Measurements from ENCODE around the gene SEMA4D.

Gene SEMA4D

GRCh38 chr9:89541798-89542197 lies 43.9 kb upstream of the SEMA4D start:
- H3K4me3 ChIP-seq (ENCODE audit: insufficient read length, low read depth) = no peak overlapping the region
- no peaks in the 10 kb centered on the region for H3K4me1 ChIP-seq (ENCODE audit: insufficient read depth, insufficient read length)
- TF ChIP-seq YY1 (IDR thresholded peaks at IDR 0.05; ENCODE audit: insufficient read depth, insufficient read length) = no peak
- TF ChIP-seq SUZ12 (IDR thresholded peaks at IDR 0.05; ENCODE audit: extremely low read depth, insufficient read depth, insufficient read length) = no peak
- TF ChIP-seq ZNF274 (IDR thresholded peaks at IDR 0.05; ENCODE audit: low read depth, low read length) = no peak
- no peaks in the 10 kb centered on the region for H3K27me3 ChIP-seq (ENCODE audit: insufficient read depth, insufficient read length)
- H3K9me3 ChIP-seq (ENCODE audit: insufficient read depth, low read length) = peaks cover 12% of the 10 kb centered on the region; the same call in 1 of the 2 replicates
- DNase-seq (ENCODE audit: low read depth, low spot score) = no peak
- no peak overlapping the region for H3K9ac ChIP-seq (ENCODE audit: insufficient read length, low read depth)
- H3K36me3 ChIP-seq (ENCODE audit: insufficient read depth, insufficient read length, low read length) = no peaks in the 10 kb centered on the region

DNA sequence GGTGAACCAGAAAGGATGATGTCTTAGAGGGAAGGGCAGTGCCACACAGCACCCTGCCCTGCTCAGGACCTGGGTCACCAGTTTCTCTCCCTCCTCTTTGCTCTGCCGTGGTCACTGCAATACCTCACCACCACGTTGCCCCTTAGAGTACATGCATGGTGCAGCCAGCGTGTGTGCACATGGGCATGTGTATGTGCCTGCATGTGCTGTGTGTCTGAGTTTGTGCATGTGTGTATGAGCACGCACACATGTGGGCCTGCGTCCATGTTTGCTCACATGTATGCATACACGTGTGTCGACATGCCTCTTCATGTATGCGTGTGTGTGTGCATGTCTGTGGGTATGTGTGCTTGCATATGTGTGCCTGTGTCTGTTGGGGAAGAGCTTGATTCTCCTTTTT lies 41.5 kb upstream of the SEMA4D start:
- Histone ChIP-seq H3K9me3 (ENCODE audit: insufficient read depth, low read length) (no peaks in the 10 kb centered on the region), H3K4me3 (ENCODE audit: insufficient read length, low read depth) (no peak overlapping the region), H3K27me3 (ENCODE audit: insufficient read depth, insufficient read length) (no peaks in the 10 kb centered on the region), H3K4me1 (ENCODE audit: insufficient read depth, insufficient read length) (peaks cover 3% of the 10 kb centered on the region), H3K9ac (ENCODE audit: insufficient read length, low read depth) (no peak overlapping the region), H3K36me3 (ENCODE audit: insufficient read depth, insufficient read length, low read length) (no peaks in the 10 kb centered on the region)
- TF ChIP-seq YY1 (IDR thresholded peaks at IDR 0.05; ENCODE audit: insufficient read depth, insufficient read length) (no peak), SUZ12 (IDR thresholded peaks at IDR 0.05; ENCODE audit: extremely low read depth, insufficient read depth, insufficient read length) (no peak), ZNF274 (IDR thresholded peaks at IDR 0.05; ENCODE audit: low read depth, low read length) (no peak)
- no peak for DNase-seq (ENCODE audit: low read depth, low spot score)

- H3K27me3 ChIP-seq (ENCODE audit: insufficient read depth, insufficient read length) = no peaks in the 10 kb centered on the region
- no peak overlapping the region for H3K4me3 ChIP-seq (ENCODE audit: insufficient read length, low read depth)
- H3K4me1 ChIP-seq (ENCODE audit: insufficient read depth, insufficient read length) = peaks cover 3% of the 10 kb centered on the region
- no peaks in the 10 kb centered on the region for H3K36me3 ChIP-seq (ENCODE audit: insufficient read depth, insufficient read length, low read length)
- no peak for DNase-seq (ENCODE audit: low read depth, low spot score)
- no peaks in the 10 kb centered on the region for H3K9me3 ChIP-seq (ENCODE audit: insufficient read depth, low read length)
- TF ChIP-seq SUZ12 (IDR thresholded peaks at IDR 0.05; ENCODE audit: extremely low read depth, insufficient read depth, insufficient read length) (no peak), YY1 (IDR thresholded peaks at IDR 0.05; ENCODE audit: insufficient read depth, insufficient read length) (no peak), ZNF274 (IDR thresholded peaks at IDR 0.05; ENCODE audit: low read depth, low read length) (no peak)
- no peak overlapping the region for H3K9ac ChIP-seq (ENCODE audit: insufficient read length, low read depth)
These were observed 41.0 kb upstream of the SEMA4D start for GRCh38 chr9:89538871-89539270.

- TF ChIP-seq SUZ12 (IDR thresholded peaks at IDR 0.05; ENCODE audit: extremely low read depth, insufficient read depth, insufficient read length) = no peak
- no peak for TF ChIP-seq ZNF274 (IDR thresholded peaks at IDR 0.05; ENCODE audit: low read depth, low read length)
- TF ChIP-seq YY1 (IDR thresholded peaks at IDR 0.05; ENCODE audit: insufficient read depth, insufficient read length) = no peak
- Histone ChIP-seq H3K36me3 (ENCODE audit: insufficient read depth, insufficient read length, low read length) (no peaks in the 10 kb centered on the region), H3K9me3 (ENCODE audit: insufficient read depth, low read length) (no peaks in the 10 kb centered on the region), H3K4me3 (ENCODE audit: insufficient read length, low read depth) (no peak overlapping the region), H3K27me3 (ENCODE audit: insufficient read depth, insufficient read length) (no peaks in the 10 kb centered on the region), H3K9ac (ENCODE audit: insufficient read length, low read depth) (no peak overlapping the region), H3K4me1 (ENCODE audit: insufficient read depth, insufficient read length) (peaks cover 8% of the 10 kb centered on the region)
- DNase-seq (ENCODE audit: low read depth, low spot score) = no peak
These were observed 39.3 kb upstream of the SEMA4D start for GRCh38 chr9:89537166-89537565.

GRCh38 chr9:89536600-89536999 lies 38.7 kb upstream of the SEMA4D start:
- no peaks in the 10 kb centered on the region for H3K27me3 ChIP-seq (ENCODE audit: insufficient read depth, insufficient read length)
- no peak for DNase-seq (ENCODE audit: low read depth, low spot score)
- peaks cover 4% of the 10 kb centered on the region; the same call in 1 of the 2 replicates for H3K9me3 ChIP-seq (ENCODE audit: insufficient read depth, low read length)
- no peak overlapping the region for H3K9ac ChIP-seq (ENCODE audit: insufficient read length, low read depth)
- TF ChIP-seq YY1 (IDR thresholded peaks at IDR 0.05; ENCODE audit: insufficient read depth, insufficient read length) (no peak), SUZ12 (IDR thresholded peaks at IDR 0.05; ENCODE audit: extremely low read depth, insufficient read depth, insufficient read length) (no peak), ZNF274 (IDR thresholded peaks at IDR 0.05; ENCODE audit: low read depth, low read length) (no peak)
- no peak overlapping the region for H3K4me3 ChIP-seq (ENCODE audit: insufficient read length, low read depth)
- H3K4me1 ChIP-seq (ENCODE audit: insufficient read depth, insufficient read length) = peaks cover 8% of the 10 kb centered on the region
- H3K36me3 ChIP-seq (ENCODE audit: insufficient read depth, insufficient read length, low read length) = no peaks in the 10 kb centered on the region

DNA sequence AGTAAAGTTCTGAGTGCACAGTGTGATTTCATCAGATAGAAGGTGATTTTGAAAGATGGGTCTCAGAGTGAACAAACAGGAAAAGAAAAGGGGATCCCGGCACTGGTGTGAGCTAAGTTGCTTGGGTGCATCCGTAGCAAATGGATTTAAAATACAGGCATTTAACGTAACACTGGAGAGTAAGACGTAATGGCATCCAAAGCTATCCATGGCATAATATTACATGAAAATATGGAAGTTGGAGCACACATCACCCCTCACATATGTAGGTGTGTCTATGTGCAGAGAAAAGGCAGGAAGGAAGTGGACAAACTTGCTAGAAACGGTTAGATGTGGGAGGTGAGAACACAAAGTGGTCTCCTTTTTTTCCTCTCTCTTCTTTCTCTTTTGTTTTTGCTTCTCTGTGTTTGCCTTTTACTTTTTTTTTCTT lies 38.2 kb upstream of the SEMA4D start:
- Histone ChIP-seq H3K9ac (ENCODE audit: insufficient read length, low read depth) (no peak overlapping the region), H3K9me3 (ENCODE audit: insufficient read depth, low read length) (peaks cover 7% of the 10 kb centered on the region; the same call in 1 of the 2 replicates), H3K27me3 (ENCODE audit: insufficient read depth, insufficient read length) (no peaks in the 10 kb centered on the region), H3K4me3 (ENCODE audit: insufficient read length, low read depth) (no peak overlapping the region), H3K36me3 (ENCODE audit: insufficient read depth, insufficient read length, low read length) (no peaks in the 10 kb centered on the region), H3K4me1 (ENCODE audit: insufficient read depth, insufficient read length) (peaks cover 8% of the 10 kb centered on the region)
- TF ChIP-seq ZNF274 (IDR thresholded peaks at IDR 0.05; ENCODE audit: low read depth, low read length) (no peak), YY1 (IDR thresholded peaks at IDR 0.05; ENCODE audit: insufficient read depth, insufficient read length) (no peak), SUZ12 (IDR thresholded peaks at IDR 0.05; ENCODE audit: extremely low read depth, insufficient read depth, insufficient read length) (no peak)
- DNase-seq (ENCODE audit: low read depth, low spot score) = no peak

DNA sequence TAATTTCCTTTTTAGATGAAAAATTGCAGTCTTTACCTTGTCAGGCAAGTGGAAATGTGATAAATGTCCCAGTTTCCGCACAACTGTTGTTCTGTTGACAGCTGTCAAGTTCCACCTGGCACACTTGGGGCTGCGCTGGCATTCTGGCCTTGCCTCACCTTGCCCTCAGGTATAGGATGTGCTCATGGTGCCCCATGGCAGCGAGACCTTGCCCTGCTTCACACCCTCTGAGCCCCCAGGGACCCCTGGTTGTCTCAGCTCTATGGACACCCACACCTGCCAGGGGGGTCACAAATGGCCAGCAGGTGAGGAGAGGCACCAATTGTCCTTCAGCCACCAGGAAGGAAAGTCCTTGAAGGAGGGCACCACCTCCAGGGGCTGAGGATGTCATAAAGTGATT lies 37.5 kb upstream of the SEMA4D start:
- no peak for DNase-seq (ENCODE audit: low read depth, low spot score)
- TF ChIP-seq YY1 (IDR thresholded peaks at IDR 0.05; ENCODE audit: insufficient read depth, insufficient read length) (no peak), SUZ12 (IDR thresholded peaks at IDR 0.05; ENCODE audit: extremely low read depth, insufficient read depth, insufficient read length) (no peak), ZNF274 (IDR thresholded peaks at IDR 0.05; ENCODE audit: low read depth, low read length) (no peak)
- no peak overlapping the region for H3K9ac ChIP-seq (ENCODE audit: insufficient read length, low read depth)
- no peak overlapping the region for H3K4me3 ChIP-seq (ENCODE audit: insufficient read length, low read depth)
- H3K36me3 ChIP-seq (ENCODE audit: insufficient read depth, insufficient read length, low read length) = no peaks in the 10 kb centered on the region
- no peaks in the 10 kb centered on the region for H3K27me3 ChIP-seq (ENCODE audit: insufficient read depth, insufficient read length)
- peaks cover 8% of the 10 kb centered on the region for H3K4me1 ChIP-seq (ENCODE audit: insufficient read depth, insufficient read length)
- peaks cover 14% of the 10 kb centered on the region; the same call in 1 of the 2 replicates for H3K9me3 ChIP-seq (ENCODE audit: insufficient read depth, low read length)

Data from NT2/D1 (cell line).